GM12891 (cell line): Measurements from ENCODE around the gene ARHGAP5.

Experiments used
- PAX5 ChIP-seq: IDR thresholded peaks from 2 replicates; pipeline ENCODE4 v1.6.1; 2011; ENCODE audit warnings: low read length, moderate library complexity, mild to moderate bottlenecking; ENCODE audit not compliant: insufficient read depth, severe bottlenecking
- POLR2A ChIP-seq: IDR thresholded peaks from 2 replicates; pipeline ENCODE4 v1.6.1; 2011; ENCODE audit warnings: low read depth, low read length, control low read depth
- POLR2AphosphoS5 ChIP-seq: IDR thresholded peaks from 2 replicates; pipeline ENCODE4 v1.6.1; 2011; ENCODE audit warnings: low read depth, low read length, control low read depth
- POU2F2 ChIP-seq: IDR thresholded peaks from 2 replicates; pipeline ENCODE4 v1.6.1; 2011; ENCODE audit warnings: low read depth, mild to moderate bottlenecking, control low read depth, low read length, moderate library complexity
- TAF1 ChIP-seq: IDR thresholded peaks from 2 replicates; pipeline ENCODE4 v1.6.1; 2011; ENCODE audit warnings: low read depth, low read length, control low read depth

- TF ChIP-seq POLR2AphosphoS5: no peak
- no peak for TF ChIP-seq POLR2A
- TF ChIP-seq PAX5: no peak
- no peak for TF ChIP-seq POU2F2
- no peak for TF ChIP-seq TAF1
These were observed 22.6 kb upstream of the ARHGAP5 start for GRCh38 chr14:32054536-32054935.
